ACC112 (cell line): Measurements from ENCODE around the gene SAMD9.
"Not testable (repeated sequence)": the region's sequence is repeated elsewhere in the genome, so short reads cannot be mapped to it uniquely, and the experiment has no call there.

Source experiments
- H2AFZ ChIP-seq: fragments of 200-600 bp; sonication (generic); one replicate; pipeline ENCODE4 v1.6.0; 2017; ENCODE audit warnings: antibody characterized with exemption, low read length; ENCODE audit not compliant: unreplicated experiment
- H3K27ac ChIP-seq: fragments of 200-600 bp; sonication (generic); 2 replicates; pipeline ENCODE4 v1.5.1; 2014; ENCODE audit warnings: low read depth, mild to moderate bottlenecking, antibody characterized with exemption, low read length, moderate library complexity
- H3K27me3 ChIP-seq: fragments of 200-600 bp; sonication (generic); 2 replicates; pipeline ENCODE4 v1.6.1; 2014; ENCODE audit warnings: mild to moderate bottlenecking, antibody characterized with exemption, low read length, moderate library complexity, mixed read lengths; ENCODE audit not compliant: insufficient read depth
- H3K36me3 ChIP-seq: fragments of 200-600 bp; sonication (generic); 2 replicates; pipeline ENCODE4 v1.6.1; 2016; ENCODE audit warnings: mild to moderate bottlenecking, antibody characterized with exemption, low read length, moderate library complexity, mixed read lengths; ENCODE audit not compliant: insufficient read depth
- H3K4me1 ChIP-seq: fragments of 200-600 bp; sonication (generic); one replicate; pipeline ENCODE4 v1.6.1; 2016; ENCODE audit warnings: low read length, mixed read lengths; ENCODE audit not compliant: insufficient read depth, unreplicated experiment, control insufficient read depth
- H3K4me3 ChIP-seq: fragments of 200-600 bp; sonication (generic); 2 replicates; pipeline ENCODE4 v1.5.1; 2014; ENCODE audit warnings: mild to moderate bottlenecking, low read depth, low read length
- H3K79me2 ChIP-seq: fragments of 200-600 bp; sonication (generic); one replicate; pipeline ENCODE4 v1.6.0; 2016; ENCODE audit warnings: low read length; ENCODE audit not compliant: control insufficient read depth, unreplicated experiment, insufficient read depth

The SAMD9 gene

GRCh38 chr7:93120592-93121549 lies 3.1 kb upstream of the SAMD9 start:
- Histone ChIP-seq H3K27ac (no peak overlapping the region), H3K27me3 (no peaks in the 10 kb centered on the region), H2AFZ (no peak overlapping the region), H3K36me3 (no peaks in the 10 kb centered on the region), H3K79me2 (peaks cover 18% of the 10 kb centered on the region), H3K4me3 (no peak overlapping the region), H3K4me1 (peaks cover 5% of the 10 kb centered on the region)

- Histone ChIP-seq H2AFZ (no peak overlapping the region), H3K4me3 (no peak overlapping the region), H3K27me3 (no peaks in the 10 kb centered on the region), H3K27ac (no peak overlapping the region), H3K79me2 (peaks cover 33% of the 10 kb centered on the region), H3K4me1 (peaks cover 10% of the 10 kb centered on the region), H3K36me3 (peaks cover 9% of the 10 kb centered on the region)
Observed at GRCh38 chr7:93119191-93119905, 1.6 kb upstream of the SAMD9 start.

GRCh38 chr7:93117327-93117726 lies 452 bp downstream of the SAMD9 start:
- Histone ChIP-seq H2AFZ (no peak overlapping the region), H3K4me1 (peaks cover 10% of the 10 kb centered on the region), H3K4me3 (peak overlapping the region; percentile 83), H3K79me2 (peaks cover 41% of the 10 kb centered on the region), H3K27ac (peak overlapping the region; percentile 87), H3K27me3 (no peaks in the 10 kb centered on the region), H3K36me3 (peaks cover 17% of the 10 kb centered on the region)

GRCh38 chr7:93115796-93116195 lies 2.0 kb downstream of the SAMD9 start:
- H3K4me1 ChIP-seq = peaks cover 10% of the 10 kb centered on the region
- H3K79me2 ChIP-seq = peaks cover 43% of the 10 kb centered on the region
- peaks cover 17% of the 10 kb centered on the region for H3K36me3 ChIP-seq
- H3K27ac ChIP-seq = peak overlapping the region; percentile 87
- H3K4me3 ChIP-seq = peak overlapping the region; percentile 83
- no peaks in the 10 kb centered on the region for H3K27me3 ChIP-seq
- peak overlapping the region; percentile 26 for H2AFZ ChIP-seq

- Histone ChIP-seq H3K27me3 (no peaks in the 10 kb centered on the region), H3K27ac (no peak overlapping the region), H3K4me3 (no peak overlapping the region), H2AFZ (no peak overlapping the region), H3K4me1 (no peaks in the 10 kb centered on the region), H3K79me2 (peaks cover 29% of the 10 kb centered on the region), H3K36me3 (peaks cover 66% of the 10 kb centered on the region)
Observed at GRCh38 chr7:93108003-93108402, 9.8 kb downstream of the SAMD9 start.

- Histone ChIP-seq H3K36me3 (peaks cover 19% of the 10 kb centered on the region), H3K79me2 (no peaks in the 10 kb centered on the region), H3K27me3 (no peaks in the 10 kb centered on the region), H3K4me3 (no peak overlapping the region), H3K4me1 (no peaks in the 10 kb centered on the region), H2AFZ (no peak overlapping the region), H3K27ac (no peak overlapping the region)
Observed at GRCh38 chr7:93097388-93097787, 20.4 kb downstream of the SAMD9 start.

GRCh38 chr7:93092757-93093370 lies 24.9 kb downstream of the SAMD9 start:
- Histone ChIP-seq H3K36me3 (no peaks in the 10 kb centered on the region), H3K27me3 (no peaks in the 10 kb centered on the region; the same call in 1 of the 2 replicates), H3K79me2 (no peaks in the 10 kb centered on the region), H3K4me3 (no peak overlapping the region), H3K4me1 (peaks cover 3% of the 10 kb centered on the region), H2AFZ (no peak overlapping the region), H3K27ac (no peak overlapping the region)

- H3K27ac ChIP-seq, H3K36me3 ChIP-seq, H3K79me2 ChIP-seq, H3K27me3 ChIP-seq, H3K4me1 ChIP-seq, H2AFZ ChIP-seq, H3K4me3 ChIP-seq: not testable (repeated sequence)
Observed at GRCh38 chr7:93073357-93073756, 44.4 kb downstream of the SAMD9 start.

- Histone ChIP-seq H3K36me3 (no peaks in the 10 kb centered on the region), H3K27me3 (no peaks in the 10 kb centered on the region), H2AFZ (no peak overlapping the region), H3K79me2 (no peaks in the 10 kb centered on the region), H3K27ac (no peak overlapping the region), H3K4me1 (no peaks in the 10 kb centered on the region), H3K4me3 (no peak overlapping the region)
Observed at GRCh38 chr7:93062599-93062998, 55.2 kb downstream of the SAMD9 start.

GRCh38 chr7:93060865-93061264 lies 56.9 kb downstream of the SAMD9 start:
- no peaks in the 10 kb centered on the region for H3K79me2 ChIP-seq
- no peak overlapping the region for H3K27ac ChIP-seq
- H3K4me1 ChIP-seq = no peaks in the 10 kb centered on the region
- no peaks in the 10 kb centered on the region for H3K27me3 ChIP-seq
- H3K36me3 ChIP-seq = no peaks in the 10 kb centered on the region
- no peak overlapping the region for H3K4me3 ChIP-seq
- H2AFZ ChIP-seq = no peak overlapping the region
